Tibial nerve (tissue), 4 donors: ENCODE results near the gene RWDD4. TPM values are rescaled to one million over a fixed set of nuclear protein-coding genes. Genes with fewer than 3 reads are reported as not detected.

Experiments
- DNase-seq, 2 donors: peaks; one replicate each; pipeline ENCODE4 v3.0.0-alpha.2; 2019; ENCODE audit warnings: low spot score in 2 of 2
- H3K27ac ChIP-seq, 4 donors: fragments of 200-600 bp; sonication (generic) in 3 of 4; one replicate each; pipeline ENCODE4 v1.5.1; 2017 to 2019; ENCODE audit warnings: mild to moderate bottlenecking in 1 of 4
- H3K27me3 ChIP-seq, 2 donors: fragments of 200-600 bp; sonication (generic) in 1 of 2; one replicate each; pipeline versions ENCODE4 v1.5.1 to v1.6.0; 2017 to 2019
- H3K36me3 ChIP-seq, 3 donors: fragments of 200-600 bp; sonication (generic); one replicate each; pipeline ENCODE4 v1.5.1; 2018 to 2019
- H3K4me1 ChIP-seq, 4 donors: fragments of 200-600 bp; sonication (generic) in 3 of 4; one replicate each; pipeline ENCODE4 v1.5.1; 2017 to 2019
- H3K4me3 ChIP-seq, 4 donors: fragments of 200-600 bp; sonication (generic) in 3 of 4; one replicate each; pipeline ENCODE4 v1.5.1; 2017 to 2019; ENCODE audit warnings: mild to moderate bottlenecking in 1 of 4, moderate library complexity in 1 of 4
- H3K9me3 ChIP-seq, 4 donors: fragments of 200-600 bp; sonication (generic) in 3 of 4; one replicate each; pipeline ENCODE4 v1.5.1; 2017 to 2019
- EP300 ChIP-seq, 2 donors: sonication (generic); formaldehyde crosslinking; IDR thresholded peaks; one replicate each; pipeline ENCODE4 v1.6.1; 2017; ENCODE audit warnings: antibody characterized with exemption in 2 of 2, mild to moderate bottlenecking in 1 of 2
- POLR2A ChIP-seq, 2 donors: fragments of 450-650 bp; IDR thresholded peaks; one replicate each; pipeline ENCODE4 v1.6.1; 2017; ENCODE audit warnings: antibody characterized with exemption in 2 of 2, mild to moderate bottlenecking in 2 of 2, moderate library complexity in 2 of 2
- WGBS, 2 donors: methylation state at CpG; one replicate each; pipeline ENCODE4 v1.1.5; 2018; 5-methylcytosine and 5-hydroxymethylcytosine counted together
- total RNA-seq, 4 donors: library from RNA; depleted of rRNA; stranded (reverse); fragments of >200 nt; gene quantifications; one replicate each; pipeline ENCODE4 v1.1.0, GENCODE V29; 2016
- TF ChIP-seq, protein P1 (sequence below), 5 experiments: fragments of 200-600 bp in 3 of 5; fragments of 450-650 bp in 2 of 5; sonication (generic) in 3 of 5; IDR thresholded peaks; one replicate each; pipeline ENCODE4 v1.5.1; 2016 to 2019; ENCODE audit warnings: antibody characterized with exemption in 5 of 5, mild to moderate bottlenecking in 3 of 5, moderate library complexity in 2 of 5

RWDD4 gene
- 10 to 100 TPM; 19.8 to 24.9 (median 24.8) TPM for total RNA-seq

DNA sequence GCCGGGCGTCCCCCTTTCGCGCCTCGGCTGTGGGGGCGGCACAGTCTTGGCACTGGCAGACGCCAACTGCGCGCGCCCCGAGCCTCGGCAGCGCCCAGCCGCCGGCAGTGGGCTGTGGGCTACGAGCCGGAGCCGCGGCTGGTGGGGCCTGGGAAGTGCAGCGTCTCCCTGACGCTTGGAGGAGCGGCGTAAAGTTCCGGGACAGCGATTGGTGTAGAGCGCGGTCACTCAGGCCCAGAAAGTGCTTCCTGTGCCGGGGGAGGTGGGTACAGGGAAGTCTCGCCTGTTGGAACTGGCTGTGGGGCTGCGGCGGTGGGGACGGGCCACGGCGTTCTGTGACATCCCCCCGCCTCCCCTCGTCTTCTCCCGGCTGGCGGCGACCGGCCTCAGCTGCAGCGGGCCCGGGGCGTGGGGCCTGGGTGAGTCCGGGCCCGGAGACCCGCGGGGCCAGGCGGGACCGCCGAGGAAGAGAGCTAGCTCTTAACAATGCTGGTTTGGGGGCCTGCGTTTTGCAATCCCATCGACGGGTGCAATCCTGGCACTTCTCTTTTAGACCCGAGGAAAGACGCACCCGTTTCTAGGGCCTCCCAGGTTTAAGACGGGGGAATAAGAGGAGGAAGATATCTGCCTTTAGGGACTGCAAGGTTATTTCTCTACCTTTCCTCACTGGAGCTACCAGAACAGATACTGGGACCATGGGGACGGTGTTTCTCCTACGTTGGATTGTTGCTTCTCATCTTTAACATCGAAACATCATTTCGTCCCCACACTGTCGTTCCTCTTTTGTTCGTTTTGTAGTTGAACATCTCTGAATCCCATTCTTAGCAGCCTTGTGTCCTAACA lies at the start of gene RWDD4, which contains the start of gene TRAPPC11:
RWDD4 (minus strand) TSS at position 157 of the 843 bp plus-strand sequence. CDS start 233 bp downstream, outside the sequence.
TRAPPC11 (plus strand) TSS at position 265 of the 843 bp plus-strand sequence. CDS start 4,575 bp downstream, outside the sequence.
- peak; percentile 92 to 96 for DNase-seq
- Histone ChIP-seq H3K4me3 (peak within 1 kb of the TSS; percentile 63 to 93 (median 82)), H3K4me1 (peaks cover 0 to 43% (median 16%) of the 10 kb centered on the region in 4 donors), H3K27me3 (no peaks in the 10 kb centered on the region), H3K27ac (peak within 1 kb of the TSS; percentile 83 to 98 (median 96)), H3K9me3 (no peaks in the 10 kb centered on the region), H3K36me3 (peaks cover 0 to 22% (median 0%) of the 10 kb centered on the region in 3 donors)
- TF ChIP-seq EP300 (IDR thresholded peaks at IDR 0.05) (peak in 1 of 2 donors; percentile 93), POLR2A (IDR thresholded peaks at IDR 0.05) (peak; percentile 86 to 95)
- TF ChIP-seq, protein P1, sequence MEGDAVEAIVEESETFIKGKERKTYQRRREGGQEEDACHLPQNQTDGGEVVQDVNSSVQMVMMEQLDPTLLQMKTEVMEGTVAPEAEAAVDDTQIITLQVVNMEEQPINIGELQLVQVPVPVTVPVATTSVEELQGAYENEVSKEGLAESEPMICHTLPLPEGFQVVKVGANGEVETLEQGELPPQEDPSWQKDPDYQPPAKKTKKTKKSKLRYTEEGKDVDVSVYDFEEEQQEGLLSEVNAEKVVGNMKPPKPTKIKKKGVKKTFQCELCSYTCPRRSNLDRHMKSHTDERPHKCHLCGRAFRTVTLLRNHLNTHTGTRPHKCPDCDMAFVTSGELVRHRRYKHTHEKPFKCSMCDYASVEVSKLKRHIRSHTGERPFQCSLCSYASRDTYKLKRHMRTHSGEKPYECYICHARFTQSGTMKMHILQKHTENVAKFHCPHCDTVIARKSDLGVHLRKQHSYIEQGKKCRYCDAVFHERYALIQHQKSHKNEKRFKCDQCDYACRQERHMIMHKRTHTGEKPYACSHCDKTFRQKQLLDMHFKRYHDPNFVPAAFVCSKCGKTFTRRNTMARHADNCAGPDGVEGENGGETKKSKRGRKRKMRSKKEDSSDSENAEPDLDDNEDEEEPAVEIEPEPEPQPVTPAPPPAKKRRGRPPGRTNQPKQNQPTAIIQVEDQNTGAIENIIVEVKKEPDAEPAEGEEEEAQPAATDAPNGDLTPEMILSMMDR (IDR thresholded peaks at IDR 0.05) = peak in 4 of 5 experiments; percentile 16 to 87 (median 54)
- 0 to 1% methylated on average over 17 to 29 of the region's 63 CpGs for WGBS, 2 donors

DNA sequence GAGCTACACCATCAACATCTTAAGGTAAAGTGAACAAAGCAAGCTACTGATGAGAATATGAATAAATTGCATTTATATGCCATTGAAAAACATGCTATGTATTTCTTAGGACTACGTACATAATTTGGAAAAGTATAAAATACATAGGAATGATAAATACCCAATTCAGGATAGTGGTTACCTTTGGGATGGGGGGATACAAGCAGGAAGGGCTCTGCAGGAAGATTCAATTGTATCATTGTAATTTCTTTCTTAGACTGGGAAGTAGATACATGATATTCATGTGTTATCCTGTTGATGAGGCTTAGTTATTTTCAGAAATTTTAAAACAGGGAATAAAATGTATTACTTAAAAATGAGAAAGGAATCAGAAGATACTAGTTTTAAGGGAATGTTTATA lies 43.5 kb upstream of the RWDD4 start:
- Histone ChIP-seq H3K4me3 (no peak overlapping the region), H3K9me3 (peaks cover 0 to 5% (median 0%) of the 10 kb centered on the region in 4 donors), H3K27ac (no peak overlapping the region), H3K27me3 (no peaks in the 10 kb centered on the region), H3K4me1 (no peaks in the 10 kb centered on the region), H3K36me3 (peaks cover 0 to 99% (median 20%) of the 10 kb centered on the region in 3 donors)
- TF ChIP-seq POLR2A (IDR thresholded peaks at IDR 0.05) = no peak
- TF ChIP-seq, protein P1 (IDR thresholded peaks at IDR 0.05) = no peak
- TF ChIP-seq EP300 (IDR thresholded peaks at IDR 0.05) = no peak
- DNase-seq = no peak
- 93 to 97% methylated on average over 1 of the region's 1 CpG for WGBS, 2 donors

DNA sequence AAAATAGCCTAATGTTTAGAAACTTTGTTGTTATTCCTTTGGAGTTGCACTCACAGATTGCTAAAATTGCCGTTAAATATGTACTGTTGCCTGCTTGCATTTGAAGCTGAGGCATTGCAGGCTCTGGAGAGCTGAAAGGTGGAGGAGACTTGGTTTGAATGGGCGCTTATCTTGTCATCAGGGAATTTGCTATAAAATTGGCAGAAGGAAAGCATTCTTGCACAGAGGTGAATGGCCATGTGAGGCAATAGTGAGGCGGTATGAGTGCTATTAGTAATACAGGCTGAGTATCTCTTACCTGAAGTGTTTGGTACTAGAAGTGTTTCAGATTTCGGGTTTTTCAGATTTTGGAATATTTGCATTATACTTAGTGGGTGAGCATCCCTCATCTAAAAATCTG lies 41.4 kb upstream of the RWDD4 start:
- 99% methylated on average over 4 of the region's 4 CpGs for WGBS, 2 donors
- TF ChIP-seq, protein P1 (IDR thresholded peaks at IDR 0.05) = no peak
- TF ChIP-seq EP300 (IDR thresholded peaks at IDR 0.05) = no peak
- TF ChIP-seq POLR2A (IDR thresholded peaks at IDR 0.05) = no peak

DNA sequence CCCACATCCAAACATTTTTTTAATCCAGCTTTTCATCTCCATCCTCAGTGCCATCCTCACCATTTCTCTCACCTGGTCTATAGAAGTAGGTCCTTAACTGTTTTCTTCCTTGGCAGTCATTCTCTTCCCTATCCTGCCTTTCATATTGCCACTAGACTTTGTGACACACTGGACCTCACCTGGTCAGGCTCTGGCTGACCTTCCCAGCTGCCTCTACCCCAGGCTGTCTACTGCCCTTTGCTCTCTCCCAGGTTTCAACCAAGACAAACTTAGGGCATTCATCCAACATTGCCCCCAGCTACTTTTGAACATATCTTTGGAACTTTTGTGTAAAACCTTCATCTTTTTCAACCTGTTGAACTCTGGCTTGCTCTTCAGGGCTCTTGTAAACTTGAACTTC lies 39.9 kb upstream of the RWDD4 start:
- Histone ChIP-seq H3K9me3 (peaks cover 0 to 5% (median 0%) of the 10 kb centered on the region in 4 donors), H3K27ac (no peak overlapping the region), H3K4me1 (no peaks in the 10 kb centered on the region), H3K4me3 (no peak overlapping the region), H3K36me3 (peaks cover 3 to 99% (median 33%) of the 10 kb centered on the region in 3 donors), H3K27me3 (no peaks in the 10 kb centered on the region)
- DNase-seq = no peak
- TF ChIP-seq POLR2A (IDR thresholded peaks at IDR 0.05) (no peak), EP300 (IDR thresholded peaks at IDR 0.05) (no peak)
- TF ChIP-seq, protein P1 (IDR thresholded peaks at IDR 0.05) = no peak

More for the DNA sequence above, 41.4 kb upstream of the RWDD4 start:
- H3K36me3 ChIP-seq = peaks cover 3 to 99% (median 29%) of the 10 kb centered on the region in 3 donors
- H3K9me3 ChIP-seq = peaks cover 0 to 5% (median 0%) of the 10 kb centered on the region in 4 donors
- no peak for DNase-seq
- H3K4me1 ChIP-seq = no peaks in the 10 kb centered on the region
- H3K4me3 ChIP-seq = no peak overlapping the region
- H3K27ac ChIP-seq = no peak overlapping the region
- no peaks in the 10 kb centered on the region for H3K27me3 ChIP-seq

DNA sequence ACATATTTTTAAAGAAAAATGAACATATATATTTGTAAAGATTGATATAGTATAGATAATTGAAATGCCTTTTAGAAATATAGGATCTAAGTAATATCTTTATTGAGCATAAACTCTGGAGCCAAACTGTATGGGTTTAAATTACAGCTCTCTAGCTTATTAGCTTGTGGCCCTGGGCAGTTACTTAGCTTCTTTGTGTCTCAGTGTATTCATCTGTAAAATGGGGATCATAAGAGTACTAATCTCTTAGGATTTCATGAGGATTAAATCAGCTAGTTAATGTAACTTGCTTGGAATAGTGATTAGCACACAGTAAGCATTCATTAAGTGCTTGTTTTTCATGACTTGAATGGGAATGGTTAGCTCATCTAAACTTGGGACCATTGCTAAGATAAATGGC lies 32.9 kb upstream of the RWDD4 start:
- no peak for TF ChIP-seq POLR2A (IDR thresholded peaks at IDR 0.05)
- TF ChIP-seq, protein P1 (IDR thresholded peaks at IDR 0.05) = no peak
- no peak for TF ChIP-seq EP300 (IDR thresholded peaks at IDR 0.05)
- H3K36me3 ChIP-seq = peaks cover 3 to 86% (median 30%) of the 10 kb centered on the region in 3 donors
- no peak overlapping the region for H3K4me3 ChIP-seq

More for the DNA sequence above, 32.9 kb upstream of the RWDD4 start:
- Histone ChIP-seq H3K27me3 (no peaks in the 10 kb centered on the region), H3K9me3 (no peaks in the 10 kb centered on the region), H3K27ac (no peak overlapping the region), H3K4me1 (peaks cover 0 to 4% (median 0%) of the 10 kb centered on the region in 4 donors)
- DNase-seq = no peak
